NB4 (cell line): ENCODE data around the gene PATJ.

ENCODE experiments used
- CTCF ChIP-seq: IDR thresholded peaks from one replicate; pipeline ENCODE4 v1.5.1; 2012; ENCODE audit warnings: low read depth, low read length
- MAX ChIP-seq: IDR thresholded peaks from 2 replicates; pipeline ENCODE4 v1.6.1; 2011; ENCODE audit warnings: low read depth, low read length
- MYC ChIP-seq: IDR thresholded peaks from 2 replicates; pipeline ENCODE4 v1.6.1; 2011; ENCODE audit warnings: low read depth, low read length
- POLR2A ChIP-seq: IDR thresholded peaks from 2 replicates; pipeline ENCODE4 v1.6.1; 2011; ENCODE audit warnings: mild to moderate bottlenecking; ENCODE audit not compliant: insufficient read length; ENCODE audit errors: extremely low read depth

DNA sequence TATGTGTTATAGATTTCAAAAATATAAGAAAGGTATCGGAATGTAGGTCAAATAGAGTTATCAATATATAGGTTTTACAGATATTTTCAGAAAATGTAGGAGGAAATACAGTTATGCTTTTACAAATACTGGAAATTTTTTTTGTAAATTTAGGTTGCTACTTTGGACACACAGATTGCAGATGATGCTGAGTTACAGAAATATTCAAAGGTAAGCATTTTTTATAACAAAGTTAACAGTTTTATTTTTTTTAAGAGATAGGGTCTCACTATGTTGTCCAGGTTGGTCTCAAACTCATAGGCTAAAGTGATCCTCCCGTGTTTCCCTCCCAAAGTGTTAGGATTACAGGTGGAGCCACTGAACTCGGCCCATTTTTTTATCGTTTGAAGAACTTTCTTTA is 66.0 kb downstream of the PATJ start:
- no peak for TF ChIP-seq CTCF
- no peak for TF ChIP-seq MAX
- TF ChIP-seq POLR2A = no peak
- no peak for TF ChIP-seq MYC
